H9 (cell line): ENCODE measurements around the gene CACNB4. TPM values are rescaled to one million over a fixed set of nuclear protein-coding genes. Genes with fewer than 3 reads are reported as not detected.

ENCODE experiments used
- DNase-seq: peaks from one replicate; pipeline ENCODE4 v3.0.0-alpha.2; 2017
- H2AFZ ChIP-seq: one replicate; pipeline ENCODE4 v1.6.1; 2013; ENCODE audit warnings: mild to moderate bottlenecking, low read length, control low read depth, moderate library complexity
- H2AK5ac ChIP-seq: 2 replicates; pipeline ENCODE4 v1.6.1; 2013; ENCODE audit warnings: low read length, control low read depth, mixed read lengths; ENCODE audit not compliant: insufficient read length
- H2BK120ac ChIP-seq: one replicate; pipeline ENCODE4 v1.6.1; 2013; ENCODE audit warnings: low read depth, mild to moderate bottlenecking, low read length, control low read depth, inconsistent platforms; ENCODE audit not compliant: poor library complexity, severe bottlenecking
- H2BK12ac ChIP-seq: 2 replicates; pipeline ENCODE4 v1.6.1; 2013; ENCODE audit warnings: low read length, control low read depth, mixed read lengths, low read depth; ENCODE audit not compliant: insufficient read length
- H2BK15ac ChIP-seq: 2 replicates; pipeline ENCODE4 v1.6.1; 2013; ENCODE audit warnings: low read depth, low read length, control low read depth
- H2BK20ac ChIP-seq: one replicate; pipeline ENCODE4 v1.6.1; 2013; ENCODE audit warnings: low read depth, mild to moderate bottlenecking, low read length, control low read depth, inconsistent platforms; ENCODE audit not compliant: poor library complexity, severe bottlenecking
- H2BK5ac ChIP-seq: 2 replicates; pipeline ENCODE4 v1.6.1; 2013; ENCODE audit warnings: low read length, control low read depth, mixed read lengths; ENCODE audit not compliant: insufficient read length
- H3K14ac ChIP-seq: 2 replicates; pipeline ENCODE4 v1.6.1; 2013; ENCODE audit warnings: low read length, control low read depth; ENCODE audit not compliant: insufficient read depth
- H3K18ac ChIP-seq: 2 replicates; pipeline ENCODE4 v1.6.1; 2013; ENCODE audit warnings: low read depth, mild to moderate bottlenecking, mixed read lengths, low read length, control low read depth; ENCODE audit not compliant: insufficient read length
- H3K23ac ChIP-seq: 2 replicates; pipeline ENCODE4 v1.6.1; 2013; ENCODE audit warnings: low read length, control low read depth, mixed read lengths, low read depth; ENCODE audit not compliant: insufficient read length
- H3K23me2 ChIP-seq: 2 replicates; pipeline ENCODE4 v1.6.1; 2013; ENCODE audit warnings: low read depth, mild to moderate bottlenecking, mixed read lengths, low read length, control low read depth; ENCODE audit not compliant: insufficient read length, poor library complexity, severe bottlenecking
- H3K27ac ChIP-seq: 2 replicates; pipeline ENCODE4 v1.5.1; 2013; ENCODE audit warnings: low read length, control low read depth, mixed read lengths, low read depth; ENCODE audit not compliant: insufficient read length
- H3K27me3 ChIP-seq: 2 replicates; pipeline ENCODE4 v1.6.1; 2013; ENCODE audit warnings: low read length, control low read depth, inconsistent platforms; ENCODE audit not compliant: insufficient read depth
- H3K4ac ChIP-seq: 2 replicates; pipeline ENCODE4 v1.6.1; 2013; ENCODE audit warnings: low read depth, mild to moderate bottlenecking, control low read depth, inconsistent platforms, low read length, moderate library complexity
- H3K4me1 ChIP-seq: 2 replicates; pipeline ENCODE4 v1.6.1; 2013; ENCODE audit warnings: low read length, control low read depth, inconsistent platforms; ENCODE audit not compliant: insufficient read depth
- H3K4me2 ChIP-seq: 2 replicates; pipeline ENCODE4 v1.6.1; 2013; ENCODE audit warnings: low read length, control low read depth, mixed read lengths; ENCODE audit not compliant: insufficient read length, insufficient read depth
- H3K56ac ChIP-seq: 2 replicates; pipeline ENCODE4 v1.6.1; 2013; ENCODE audit warnings: low read depth, mild to moderate bottlenecking, mixed read lengths, low read length, control low read depth; ENCODE audit not compliant: insufficient read length
- H3K79me1 ChIP-seq: 2 replicates; pipeline ENCODE4 v1.6.1; 2013; ENCODE audit warnings: low read depth, mild to moderate bottlenecking, moderate library complexity, low read length, control low read depth, inconsistent platforms; ENCODE audit not compliant: insufficient read depth, poor library complexity, severe bottlenecking
- H3K79me2 ChIP-seq: 2 replicates; pipeline ENCODE4 v1.6.1; 2013; ENCODE audit warnings: low read length, control low read depth, inconsistent platforms; ENCODE audit not compliant: insufficient read depth
- H3K9ac ChIP-seq: 2 replicates; pipeline ENCODE4 v1.6.1; 2013; ENCODE audit warnings: low read length, control low read depth, mixed read lengths; ENCODE audit not compliant: insufficient read length; ENCODE audit errors: extremely low read depth
- H3K9me3 ChIP-seq: one replicate; pipeline ENCODE4 v1.6.1; 2013; ENCODE audit warnings: low read depth, low read length, inconsistent platforms; ENCODE audit not compliant: control insufficient read depth
- H3T11ph ChIP-seq: one replicate; pipeline ENCODE4 v1.6.1; 2013; ENCODE audit warnings: mild to moderate bottlenecking, low read length, control low read depth, inconsistent platforms
- H4K20me1 ChIP-seq: one replicate; pipeline ENCODE4 v1.6.1; 2013; ENCODE audit not compliant: control insufficient read depth, insufficient read length, insufficient read depth
- H4K5ac ChIP-seq: 2 replicates; pipeline ENCODE4 v1.6.1; 2013; ENCODE audit warnings: low read depth, mild to moderate bottlenecking, mixed read lengths, low read length, control low read depth; ENCODE audit not compliant: insufficient read length
- H4K8ac ChIP-seq: replicated peaks from 2 replicates; pipeline ENCODE4 v1.6.1; 2013; ENCODE audit warnings: low read length, control low read depth, mixed read lengths, low read depth; ENCODE audit not compliant: insufficient read length
- H4K91ac ChIP-seq: 2 replicates; pipeline ENCODE4 v1.6.1; 2013; ENCODE audit warnings: low read depth, mild to moderate bottlenecking, moderate library complexity, mixed read lengths, low read length, control low read depth; ENCODE audit not compliant: insufficient read length
- H3K27ac Mint-ChIP-seq, 3 experiments: 2 replicates in 2 of 3; 3 replicates in 1 of 3; pipeline ENCODE4 v1.8.0; 2020 to 2021; ENCODE audit warnings: mixed read lengths in 3 of 3, mild to moderate bottlenecking in 1 of 3, moderate library complexity in 1 of 3
- H3K27me3 Mint-ChIP-seq: 2 replicates; pipeline ENCODE4 v1.8.0; 2021; ENCODE audit warnings: low read depth, mild to moderate bottlenecking, moderate library complexity, mixed read lengths
- H3K36me3 Mint-ChIP-seq, 3 experiments: 2 replicates in 2 of 3; 3 replicates in 1 of 3; pipeline ENCODE4 v1.8.0; 2020 to 2021; ENCODE audit warnings: low read depth in 3 of 3, mixed read lengths in 3 of 3; ENCODE audit not compliant: insufficient read depth in 1 of 3
- H3K4me1 Mint-ChIP-seq, 2 experiments: 2 replicates each; pipeline ENCODE4 v1.8.0; 2020; ENCODE audit warnings: mixed read lengths in 2 of 2
- H3K4me3 Mint-ChIP-seq, 2 experiments: 2 replicates in 1 of 2; 3 replicates in 1 of 2; pipeline ENCODE4 v1.8.0; 2020 to 2021; ENCODE audit warnings: mild to moderate bottlenecking in 2 of 2, mixed read lengths in 2 of 2, moderate library complexity in 1 of 2
- H3K9me3 Mint-ChIP-seq, 2 experiments: 2 replicates in 1 of 2; 3 replicates in 1 of 2; pipeline ENCODE4 v1.8.0; 2020; ENCODE audit warnings: mild to moderate bottlenecking in 2 of 2, mixed read lengths in 2 of 2, moderate library complexity in 1 of 2
- CTCF ChIP-seq: fragments of 200-600 bp; sonication (generic); conservative IDR thresholded peaks from 3 replicates; pipeline ENCODE4 v1.8.0; 2021; ENCODE audit warnings: antibody characterized with exemption, mild to moderate bottlenecking
- WGBS: extraction: QIAGEN DNeasy Blood & Tissue Kit; methylation state at CpG from one replicate; pipeline ENCODE4 v1.1.7; 2013; ENCODE audit warnings: missing lambda C conversion rate, low lambda C conversion rate, mixed read lengths; ENCODE audit not compliant: insufficient read length; ENCODE audit errors: extremely low coverage; 5-methylcytosine and 5-hydroxymethylcytosine counted together
- total RNA-seq: library from RNA; stranded (reverse); gene quantifications from 2 replicates; pipeline ENCODE4 v1.2.1, GENCODE V29; 2021

CACNB4 gene
- total RNA-seq, 1 experiment from 2014 or later, result 1.4 TPM

- Histone ChIP-seq H2AK5ac (no peak overlapping the region), H3K56ac (no peak overlapping the region), H2BK5ac (no peak overlapping the region), H3K23me2 (no peaks in the 10 kb centered on the region), H4K20me1 (no peaks in the 10 kb centered on the region), H3K4ac (no peak overlapping the region), H3K23ac (no peak overlapping the region), H3K9me3 (no peaks in the 10 kb centered on the region), H3K79me2 (no peaks in the 10 kb centered on the region), H4K5ac (no peak overlapping the region), H4K91ac (no peak overlapping the region), H3T11ph (no peak overlapping the region), H3K27me3 (no peaks in the 10 kb centered on the region), H3K4me2 (no peak overlapping the region), H4K8ac (no peak overlapping the region), H3K4me1 (no peaks in the 10 kb centered on the region; the same call in 1 of the 2 replicates), H2BK20ac (no peak overlapping the region), H2BK15ac (no peak overlapping the region), H2BK12ac (no peak overlapping the region), H3K9ac (no peak overlapping the region), H2BK120ac (no peak overlapping the region), H3K14ac (no peak overlapping the region), H2AFZ (no peak overlapping the region), H3K18ac (no peak overlapping the region), H3K27ac (no peak overlapping the region), H3K79me1 (no peaks in the 10 kb centered on the region)
- H3K36me3 Mint-ChIP-seq, result no peaks in the 10 kb centered on the region; a peak in 1 of 7 replicates
- H3K27me3 Mint-ChIP-seq, result no peaks in the 10 kb centered on the region; the same call in 1 of the 2 replicates
- WGBS, result no CpG with 5 or more reads among the region's 2 CpGs
- TF ChIP-seq CTCF, result no peak
- H3K4me3 Mint-ChIP-seq, result no peak overlapping the region
- H3K4me1 Mint-ChIP-seq, result peaks cover 15 to 17% of the 10 kb centered on the region in 2 experiments
- DNase-seq, result no peak
- H3K27ac Mint-ChIP-seq, result no peak overlapping the region
- peaks cover 0 to 3% of the 10 kb centered on the region in 2 experiments; a peak in 1 of 5 replicates for H3K9me3 Mint-ChIP-seq
Observed at GRCh38 chr2:151976945-151977353, 121.9 kb downstream of the CACNB4 start.
